Esophagus muscularis mucosa (tissue), 3 donors: ENCODE measurements around the gene PCDH18.

Source experiments
- CTCF ChIP-seq, 3 experiments: fragments of 200-600 bp in 2 of 3; fragments of 450-650 bp in 1 of 3; sonication (generic) in 2 of 3; IDR thresholded peaks; one replicate each; pipeline ENCODE4 v1.5.1; 2017 to 2019; ENCODE audit warnings: antibody characterized with exemption in 3 of 3, mild to moderate bottlenecking in 2 of 3, moderate library complexity in 1 of 3
- POLR2A ChIP-seq: fragments of 450-650 bp; IDR thresholded peaks from one replicate; pipeline ENCODE4 v1.6.1; 2017; ENCODE audit warnings: antibody characterized with exemption, moderate library complexity, mild to moderate bottlenecking, low read depth

- TF ChIP-seq CTCF (IDR thresholded peaks at IDR 0.05) (no peak), POLR2A (no peak)
These were observed 2.2 kb upstream of the PCDH18 start for GRCh38 chr4:137534516-137534915.
